IgD-negative memory B cell (primary cell): ENCODE results near the gene CDKN2A. TPM values are rescaled to one million over a fixed set of nuclear protein-coding genes. Genes with fewer than 3 reads are reported as not detected.

Source experiments
- H3K27ac Mint-ChIP-seq, 3 donors: one replicate each; pipeline ENCODE4 v1.8.0; 2020 to 2022; ENCODE audit warnings: mild to moderate bottlenecking in 3 of 3, mixed read lengths in 3 of 3, moderate library complexity in 1 of 3
- H3K27me3 Mint-ChIP-seq: one replicate; pipeline ENCODE4 v1.8.0; 2021; ENCODE audit warnings: mixed read lengths
- H3K36me3 Mint-ChIP-seq: one replicate; pipeline ENCODE4 v1.8.0; 2020; ENCODE audit warnings: mild to moderate bottlenecking, mixed read lengths
- H3K4me1 Mint-ChIP-seq, 3 donors: one replicate each; pipeline ENCODE4 v1.8.0; 2020 to 2022; ENCODE audit warnings: mixed read lengths in 3 of 3, mild to moderate bottlenecking in 1 of 3
- H3K4me3 Mint-ChIP-seq, 4 donors: one replicate each; pipeline ENCODE4 v1.8.0; 2020 to 2022; ENCODE audit warnings: mild to moderate bottlenecking in 4 of 4, mixed read lengths in 4 of 4, moderate library complexity in 3 of 4
- H3K9me3 Mint-ChIP-seq, 3 donors: one replicate each; pipeline ENCODE4 v1.8.0; 2020 to 2021; ENCODE audit warnings: mixed read lengths in 3 of 3, mild to moderate bottlenecking in 1 of 3
- polyA plus RNA-seq: library from polyadenylated mRNA; unstranded; fragments of 300-500 nt; fragmentation: Illumina TruSeq; gene quantifications from one replicate; pipeline ENCODE4 v1.2.3, GENCODE V29; 2021

CDKN2A gene
- 13.9 TPM for polyA plus RNA-seq

DNA sequence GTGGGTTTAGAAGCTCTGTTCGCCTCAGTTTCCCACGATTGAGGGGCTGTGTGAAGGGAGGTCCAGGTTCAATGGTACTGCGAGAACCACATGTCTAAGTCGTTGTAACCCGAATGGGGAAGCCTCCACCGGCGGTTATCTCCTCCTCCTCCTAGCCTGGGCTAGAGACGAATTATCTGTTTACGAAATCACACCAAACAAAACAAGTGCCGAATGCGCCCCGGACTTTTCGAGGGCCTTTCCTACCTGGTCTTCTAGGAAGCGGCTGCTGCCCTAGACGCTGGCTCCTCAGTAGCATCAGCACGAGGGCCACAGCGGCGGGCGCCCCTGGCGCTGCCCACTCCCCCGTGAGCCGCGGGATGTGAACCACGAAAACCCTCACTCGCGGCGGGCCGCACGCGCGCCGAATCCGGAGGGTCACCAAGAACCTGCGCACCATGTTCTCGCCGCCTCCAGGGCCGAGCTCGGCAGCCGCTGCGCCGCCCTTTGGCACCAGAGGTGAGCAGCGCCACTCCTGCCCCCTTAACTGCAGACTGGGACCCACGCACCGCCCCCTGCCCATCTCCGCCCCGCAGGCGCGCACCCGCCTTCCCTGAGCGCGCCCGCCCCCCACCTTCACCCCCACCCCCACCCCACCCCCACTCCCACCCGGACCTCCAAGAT is at the start of gene CDKN2A:
TSS of gene CDKN2A (minus strand) at position 500 of the 663 bp plus-strand sequence.
- peak within 1 kb of the TSS; percentile 96 to 100 (median 100) for H3K4me3 Mint-ChIP-seq
- peaks cover 2% of the 10 kb centered on the region for H3K36me3 Mint-ChIP-seq
- peaks cover 11 to 16% (median 15%) of the 10 kb centered on the region in 3 donors for H3K4me1 Mint-ChIP-seq
- H3K9me3 Mint-ChIP-seq: peaks cover 0 to 2% (median 0%) of the 10 kb centered on the region in 3 donors
- peaks cover 13% of the 10 kb centered on the region for H3K27me3 Mint-ChIP-seq
- peak within 1 kb of the TSS; percentile 93 to 98 (median 97) for H3K27ac Mint-ChIP-seq

DNA sequence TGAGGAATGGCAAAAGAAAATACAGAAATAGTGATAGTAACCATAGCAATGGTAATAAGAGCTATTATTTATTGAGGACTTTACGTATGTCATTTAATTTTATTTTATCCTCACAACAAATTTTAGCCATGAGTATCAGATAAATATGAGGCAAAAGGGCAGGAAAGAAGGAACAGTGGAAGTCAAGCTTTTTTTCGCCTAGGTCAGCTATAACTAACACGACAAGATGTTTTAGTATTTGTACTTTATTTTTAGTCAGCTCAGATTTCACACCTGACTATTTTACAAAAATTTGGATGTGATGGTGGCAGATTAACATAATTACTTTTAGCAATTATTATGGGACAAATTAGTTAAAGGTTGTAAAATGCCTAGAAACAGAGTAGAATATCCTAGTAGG is 49.7 kb upstream of the CDKN2A start:
- Mint-ChIP-seq H3K27me3 (no peaks in the 10 kb centered on the region), H3K4me1 (no peaks in the 10 kb centered on the region), H3K9me3 (no peaks in the 10 kb centered on the region), H3K27ac (no peak overlapping the region), H3K4me3 (no peak overlapping the region), H3K36me3 (peaks cover 3% of the 10 kb centered on the region)

DNA sequence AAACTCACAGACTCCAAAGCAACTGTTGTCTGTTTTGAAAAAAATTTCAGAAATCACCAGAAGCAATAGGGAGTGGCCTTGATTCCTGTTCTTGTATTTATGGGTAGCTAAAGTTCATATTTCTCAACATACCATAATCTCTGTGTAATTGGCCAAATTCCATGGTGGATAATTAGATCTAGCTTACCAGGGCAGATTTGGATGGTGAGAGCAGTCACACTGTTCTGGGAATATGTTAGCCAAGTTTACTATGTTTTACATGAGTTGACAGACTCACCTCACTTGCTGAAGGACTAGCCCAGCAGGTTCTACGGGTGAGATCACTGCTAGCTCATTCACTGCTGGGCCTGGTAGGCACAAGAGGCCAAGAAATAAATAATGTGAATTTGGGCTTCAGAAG is 47.6 kb upstream of the CDKN2A start:
- H3K27me3 Mint-ChIP-seq: no peaks in the 10 kb centered on the region
- no peak overlapping the region for H3K4me3 Mint-ChIP-seq
- H3K4me1 Mint-ChIP-seq: no peaks in the 10 kb centered on the region
- no peaks in the 10 kb centered on the region for H3K9me3 Mint-ChIP-seq
- H3K36me3 Mint-ChIP-seq: peaks cover 2% of the 10 kb centered on the region
- H3K27ac Mint-ChIP-seq: no peak overlapping the region

DNA sequence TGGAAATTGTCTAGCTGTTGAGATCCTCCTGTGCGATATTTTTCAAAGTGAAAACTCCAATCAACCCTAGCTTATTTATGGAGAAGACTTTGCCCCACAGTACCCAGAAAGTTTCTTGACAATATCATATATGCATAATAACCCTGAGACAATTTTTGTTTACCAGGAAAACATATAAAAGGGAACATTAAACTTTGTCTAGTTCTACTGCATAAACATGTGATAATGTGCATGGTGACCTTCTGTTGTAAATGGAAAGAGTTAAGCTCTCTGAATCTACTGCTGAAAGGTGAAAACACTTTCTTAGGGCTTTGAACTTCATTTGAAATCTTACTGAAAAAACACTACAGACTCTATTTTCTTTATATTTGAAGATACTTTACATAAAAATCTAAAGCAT is 47.2 kb upstream of the CDKN2A start:
- Mint-ChIP-seq H3K36me3 (peaks cover 2% of the 10 kb centered on the region), H3K27ac (no peak overlapping the region), H3K9me3 (no peaks in the 10 kb centered on the region), H3K4me3 (no peak overlapping the region), H3K27me3 (no peaks in the 10 kb centered on the region), H3K4me1 (no peaks in the 10 kb centered on the region)

DNA sequence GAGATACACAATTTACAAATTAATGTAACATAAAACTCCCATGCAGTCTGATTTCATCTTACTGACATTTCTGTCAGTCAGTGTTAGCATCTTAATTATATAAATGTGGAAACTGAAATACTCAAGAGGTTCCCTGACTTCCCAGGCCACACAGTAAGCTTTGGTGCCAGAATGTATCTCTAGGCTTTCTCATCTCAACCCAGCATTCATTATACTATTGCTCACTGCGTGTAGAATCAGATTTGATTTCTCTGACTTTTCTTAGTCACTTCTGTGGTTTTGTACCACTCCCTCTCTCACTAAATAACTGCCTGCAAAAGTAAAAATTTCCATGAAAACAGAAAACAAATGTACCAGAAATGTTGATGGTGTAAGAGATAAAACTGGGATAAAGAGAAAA is 46.6 kb upstream of the CDKN2A start:
- Mint-ChIP-seq H3K27ac (no peak overlapping the region), H3K36me3 (peaks cover 2% of the 10 kb centered on the region), H3K4me3 (no peak overlapping the region), H3K27me3 (no peaks in the 10 kb centered on the region), H3K9me3 (no peaks in the 10 kb centered on the region), H3K4me1 (no peaks in the 10 kb centered on the region)

DNA sequence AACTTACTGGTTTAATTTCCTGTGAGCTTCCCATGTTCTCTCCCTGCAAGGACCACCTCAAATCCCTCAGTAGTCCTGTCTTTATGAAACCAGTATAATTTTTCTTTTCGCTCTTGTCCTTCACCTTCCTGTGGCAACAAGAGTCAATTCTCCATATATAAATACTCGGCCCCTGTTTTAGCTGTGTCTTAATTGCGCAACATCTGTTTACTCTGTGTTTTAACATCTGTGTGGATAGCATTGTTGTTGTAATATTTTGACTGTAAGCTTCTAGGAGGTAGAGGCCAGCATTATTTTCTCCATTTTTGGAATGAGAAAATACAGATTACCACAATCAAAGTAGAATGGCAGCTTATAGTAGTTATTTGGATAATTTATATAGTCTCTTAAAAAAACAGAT is 45.1 kb upstream of the CDKN2A start:
- H3K27ac Mint-ChIP-seq: no peak overlapping the region
- no peaks in the 10 kb centered on the region for H3K27me3 Mint-ChIP-seq
- peaks cover 2% of the 10 kb centered on the region for H3K36me3 Mint-ChIP-seq
- H3K9me3 Mint-ChIP-seq: no peaks in the 10 kb centered on the region
- no peak overlapping the region for H3K4me3 Mint-ChIP-seq
- H3K4me1 Mint-ChIP-seq: no peaks in the 10 kb centered on the region

DNA sequence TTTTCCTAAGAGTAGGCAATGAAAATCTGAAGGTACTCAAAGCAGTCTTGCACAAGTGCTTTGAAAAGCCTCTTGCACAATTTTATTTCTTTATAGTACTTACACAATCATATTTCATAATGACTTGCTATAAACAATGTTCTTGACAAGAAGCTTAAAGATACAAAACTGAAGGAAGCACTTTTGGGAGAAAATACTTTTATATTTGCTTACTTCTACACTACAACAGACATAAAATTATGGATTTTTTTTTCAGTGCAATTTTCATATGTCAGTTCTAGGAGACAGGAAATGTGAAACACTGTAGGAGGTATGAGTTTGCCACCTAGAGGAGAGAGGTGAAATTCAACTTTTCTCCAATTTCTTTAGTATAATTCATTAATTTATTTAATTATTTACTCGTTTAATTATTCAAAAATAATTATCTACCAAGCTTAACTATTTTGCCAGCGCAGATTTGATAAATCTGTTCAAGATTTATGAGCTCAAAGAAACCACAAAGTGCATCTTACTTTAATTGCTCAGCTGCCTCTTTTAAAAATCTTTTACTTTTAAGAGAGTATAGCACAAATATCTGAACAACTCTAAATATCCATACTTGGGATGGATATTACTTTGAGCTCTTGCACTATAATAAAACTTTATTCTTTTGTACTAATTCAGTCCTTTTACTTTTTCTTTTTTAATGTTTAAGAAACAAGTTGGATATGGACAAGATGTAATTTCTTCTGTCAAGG is 43.9 kb upstream of the CDKN2A start:
- Mint-ChIP-seq H3K4me3 (no peak overlapping the region), H3K27me3 (no peaks in the 10 kb centered on the region), H3K9me3 (no peaks in the 10 kb centered on the region), H3K27ac (no peak overlapping the region), H3K4me1 (no peaks in the 10 kb centered on the region), H3K36me3 (peaks cover 2% of the 10 kb centered on the region)

DNA sequence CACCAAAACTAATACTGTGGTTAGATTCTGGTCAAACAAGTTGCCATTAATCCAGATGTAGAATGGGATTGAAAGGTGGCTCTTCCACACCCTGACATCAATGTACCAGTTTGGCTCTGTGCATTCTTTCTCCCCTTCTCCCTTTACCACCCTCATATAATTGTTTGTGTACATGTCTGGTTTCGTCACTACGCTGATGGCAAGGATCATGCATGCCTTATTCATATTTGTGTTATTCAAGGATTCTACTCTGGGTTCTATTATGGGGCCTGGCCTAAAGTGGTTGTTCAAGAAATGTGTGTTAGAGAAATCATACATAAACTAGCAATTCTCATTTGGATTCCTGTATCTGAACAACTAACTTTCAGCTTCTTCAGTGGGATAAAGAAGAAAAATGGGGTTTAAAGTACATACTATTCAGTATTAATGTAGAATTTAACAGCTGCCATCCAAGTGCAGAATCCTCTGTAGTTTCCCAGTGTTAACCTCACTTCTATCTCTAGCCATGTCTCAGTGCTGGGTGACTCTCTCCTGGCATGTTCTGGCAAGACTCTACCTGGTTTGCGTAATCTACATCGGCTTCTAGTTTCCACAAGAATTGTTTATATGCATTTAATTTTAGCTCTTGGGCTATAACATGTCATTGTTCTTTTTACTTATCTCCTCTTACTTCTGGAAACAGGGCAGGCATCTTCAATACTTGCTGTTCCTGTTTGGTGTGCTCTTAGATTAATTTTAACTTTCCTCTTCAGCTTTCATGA is 42.9 kb upstream of the CDKN2A start:
- Mint-ChIP-seq H3K36me3 (peaks cover 2% of the 10 kb centered on the region), H3K27me3 (no peaks in the 10 kb centered on the region), H3K27ac (no peak overlapping the region), H3K9me3 (no peaks in the 10 kb centered on the region), H3K4me1 (no peaks in the 10 kb centered on the region), H3K4me3 (no peak overlapping the region)

DNA sequence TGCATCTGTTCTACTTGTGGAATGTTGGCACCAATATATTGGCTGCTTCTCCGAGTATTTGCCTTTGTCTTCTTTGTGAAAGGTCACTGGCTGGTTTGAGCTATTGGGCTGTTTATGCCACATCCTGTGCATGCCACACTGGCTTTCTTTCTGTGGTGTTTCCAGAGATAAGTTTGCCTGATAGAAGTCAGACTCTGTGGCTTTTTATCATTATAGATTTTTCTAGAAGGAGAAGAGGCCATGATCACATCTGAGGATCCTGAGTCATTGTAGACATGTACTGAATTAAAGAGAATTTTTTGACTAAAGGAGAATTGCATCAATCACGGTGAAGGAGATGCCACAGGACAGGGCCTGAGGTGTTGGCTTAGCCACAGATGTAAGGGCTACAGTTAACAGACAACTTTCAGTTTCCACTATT is 41.4 kb upstream of the CDKN2A start:
- Mint-ChIP-seq H3K36me3 (no peaks in the 10 kb centered on the region), H3K9me3 (no peaks in the 10 kb centered on the region), H3K27me3 (no peaks in the 10 kb centered on the region), H3K4me1 (no peaks in the 10 kb centered on the region), H3K27ac (no peak overlapping the region), H3K4me3 (no peak overlapping the region)

DNA sequence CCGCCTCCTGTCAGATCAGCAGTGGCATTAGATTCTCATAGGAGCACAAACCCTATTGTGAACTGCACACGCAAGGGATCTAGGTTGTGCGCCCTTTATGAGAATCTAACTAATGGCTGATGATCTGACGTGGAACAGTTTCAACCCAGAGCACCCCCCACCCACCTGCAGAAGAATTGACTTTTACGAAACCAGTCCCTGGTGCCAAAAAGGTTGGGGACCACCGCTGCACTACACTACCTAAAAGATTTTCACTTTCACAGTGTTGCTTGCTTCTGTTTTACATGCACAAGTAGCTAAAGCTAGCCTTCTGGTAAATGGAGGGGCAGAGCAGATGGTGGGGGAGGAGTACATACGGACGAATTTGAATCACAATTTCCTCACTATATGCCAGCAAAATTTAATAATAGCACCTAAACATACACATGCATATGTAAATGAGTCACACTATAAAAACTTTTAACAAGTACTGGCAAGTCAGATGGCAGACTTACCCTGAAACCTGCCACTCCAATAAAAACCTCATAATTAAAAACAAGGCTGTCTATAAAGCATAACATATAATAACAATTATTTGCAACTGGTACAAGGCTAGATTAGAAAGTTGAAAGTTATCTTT is 38.9 kb upstream of the CDKN2A start:
- H3K4me1 Mint-ChIP-seq: peaks cover 5 to 7% (median 5%) of the 10 kb centered on the region in 3 donors
- H3K4me3 Mint-ChIP-seq: no peak overlapping the region
- H3K36me3 Mint-ChIP-seq: no peaks in the 10 kb centered on the region
- no peaks in the 10 kb centered on the region for H3K9me3 Mint-ChIP-seq
- no peaks in the 10 kb centered on the region for H3K27me3 Mint-ChIP-seq
- H3K27ac Mint-ChIP-seq: no peak overlapping the region

DNA sequence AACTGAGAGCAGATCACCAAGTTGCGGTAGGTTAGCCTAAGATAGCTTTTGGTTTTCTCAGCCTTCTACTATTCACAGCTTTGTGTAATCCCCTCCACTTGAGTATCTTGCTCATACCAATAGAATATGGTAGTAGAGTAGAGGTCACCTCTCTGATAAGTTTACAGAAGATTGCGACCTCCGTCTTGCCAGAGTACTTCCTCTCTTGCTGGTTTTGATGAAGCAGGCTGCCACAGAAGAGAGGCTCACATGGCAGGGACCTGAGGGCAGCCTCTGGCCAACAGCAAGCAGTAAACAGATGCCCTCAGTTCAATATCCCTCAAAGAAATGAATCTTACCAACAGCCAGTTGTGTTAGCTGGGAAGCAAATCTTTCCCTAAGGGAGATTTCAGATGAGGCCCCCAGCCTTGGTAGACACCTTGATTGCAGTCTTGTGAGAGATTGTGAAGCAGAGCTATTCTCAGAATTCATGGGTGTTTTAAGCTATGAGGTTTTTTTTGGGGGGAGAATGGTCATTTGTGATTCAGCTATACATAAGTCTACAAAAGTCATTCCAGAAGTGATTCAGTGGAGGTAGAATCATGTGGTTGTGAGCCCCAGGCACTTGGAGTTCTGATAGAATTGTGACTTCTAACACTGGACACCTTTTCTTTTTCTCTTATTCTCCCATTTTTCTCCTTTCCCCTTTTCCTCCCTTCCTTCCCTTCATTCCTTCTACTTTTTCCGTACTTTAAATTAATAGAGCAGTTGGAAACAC is 37.6 kb upstream of the CDKN2A start:
- H3K9me3 Mint-ChIP-seq: no peaks in the 10 kb centered on the region
- H3K27ac Mint-ChIP-seq: peak overlapping the region in 1 of 3 donors; percentile 2
- no peak overlapping the region for H3K4me3 Mint-ChIP-seq
- peaks cover 5 to 7% (median 5%) of the 10 kb centered on the region in 3 donors for H3K4me1 Mint-ChIP-seq
- no peaks in the 10 kb centered on the region for H3K27me3 Mint-ChIP-seq
- H3K36me3 Mint-ChIP-seq: peaks cover 1% of the 10 kb centered on the region

DNA sequence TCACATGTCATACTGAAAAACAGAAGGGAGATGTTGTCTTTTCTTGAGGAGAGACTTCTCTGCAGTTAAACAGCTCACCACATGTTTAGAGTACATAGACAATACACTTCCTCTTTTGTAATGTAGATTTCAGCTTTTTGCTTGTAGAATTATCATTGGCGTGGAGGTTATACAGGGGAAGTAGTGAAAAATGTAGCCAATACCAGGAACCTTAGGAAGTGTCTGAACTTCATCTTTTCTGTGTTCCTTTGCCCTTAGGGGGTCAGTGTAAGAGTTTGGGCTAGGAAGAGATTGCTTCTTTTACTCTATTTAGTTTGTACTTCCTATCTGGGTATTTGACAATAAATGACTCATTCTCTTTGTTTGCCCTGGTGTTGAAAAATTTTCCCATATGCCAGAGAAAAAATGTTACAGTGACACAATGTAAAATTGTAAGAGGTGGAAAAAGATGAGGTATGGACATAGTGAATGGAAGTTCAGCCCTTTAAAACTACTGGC is 36.0 kb upstream of the CDKN2A start:
- Mint-ChIP-seq H3K9me3 (no peaks in the 10 kb centered on the region), H3K27me3 (no peaks in the 10 kb centered on the region), H3K4me3 (no peak overlapping the region), H3K36me3 (peaks cover 1% of the 10 kb centered on the region), H3K4me1 (peaks cover 5 to 7% (median 5%) of the 10 kb centered on the region in 3 donors), H3K27ac (no peak overlapping the region)

DNA sequence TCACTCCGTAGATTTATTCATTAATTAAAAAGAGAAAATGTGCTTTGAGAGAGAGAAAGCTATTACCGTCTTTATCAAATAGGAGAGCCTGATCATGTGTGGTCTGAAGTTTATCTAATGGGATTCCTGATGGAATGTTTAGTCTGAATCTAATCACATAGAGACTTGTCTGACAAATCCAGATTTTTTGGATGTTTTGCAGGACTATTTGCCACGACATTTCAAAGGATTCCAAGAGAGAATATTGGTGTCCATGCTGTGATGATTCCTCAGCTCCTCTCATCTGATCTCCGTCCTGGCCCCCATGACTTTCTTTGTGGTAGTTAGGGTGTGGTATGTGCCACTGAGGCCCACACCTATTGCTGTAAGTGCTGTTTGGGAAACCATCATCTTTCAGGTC is 35.0 kb upstream of the CDKN2A start:
- no peak overlapping the region for H3K27ac Mint-ChIP-seq
- peaks cover 1% of the 10 kb centered on the region for H3K36me3 Mint-ChIP-seq
- no peaks in the 10 kb centered on the region for H3K9me3 Mint-ChIP-seq
- no peak overlapping the region for H3K4me3 Mint-ChIP-seq
- peaks cover 1% of the 10 kb centered on the region for H3K27me3 Mint-ChIP-seq
- peaks cover 5 to 7% (median 5%) of the 10 kb centered on the region in 3 donors for H3K4me1 Mint-ChIP-seq

DNA sequence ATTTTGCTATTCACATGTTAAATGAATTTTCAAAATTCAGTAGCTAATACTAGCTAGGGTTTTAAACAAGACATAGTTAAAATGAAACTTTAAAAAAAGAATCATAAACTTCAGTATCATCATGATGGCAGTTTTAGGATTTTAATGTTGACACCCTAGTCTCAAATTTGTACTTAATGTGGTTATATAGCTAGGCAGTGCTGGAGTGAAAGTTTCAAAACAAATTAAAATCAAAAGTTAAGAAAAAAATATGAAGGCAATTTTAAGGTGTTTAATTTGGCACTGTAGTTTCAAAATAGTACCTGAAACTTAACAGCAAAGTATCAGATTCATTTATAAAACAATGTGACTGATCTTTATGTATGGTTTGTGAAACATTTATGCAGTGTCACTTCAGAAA is 34.2 kb upstream of the CDKN2A start:
- peaks cover 1% of the 10 kb centered on the region for H3K27me3 Mint-ChIP-seq
- H3K4me1 Mint-ChIP-seq: peaks cover 5 to 7% (median 5%) of the 10 kb centered on the region in 3 donors
- H3K36me3 Mint-ChIP-seq: peaks cover 1% of the 10 kb centered on the region
- no peak overlapping the region for H3K4me3 Mint-ChIP-seq
- no peak overlapping the region for H3K27ac Mint-ChIP-seq
- no peaks in the 10 kb centered on the region for H3K9me3 Mint-ChIP-seq
